HCT116 (cell line): ENCODE data around the gene SPIRE2.

Experiments
- EGR1 ChIP-seq: IDR thresholded peaks from 2 replicates; pipeline ENCODE4 v1.6.1; 2012; ENCODE audit warnings: low read depth
- ELF1 ChIP-seq: IDR thresholded peaks from 2 replicates; pipeline ENCODE4 v1.6.1; 2012; ENCODE audit warnings: low read depth, borderline replicate concordance
- EZH2 ChIP-seq: fragments of 200-600 bp; sonication (generic); IDR thresholded peaks from 2 replicates; pipeline ENCODE4 v1.6.1; 2017; ENCODE audit warnings: antibody characterized with exemption, mixed run types
- JUND ChIP-seq: IDR thresholded peaks from 2 replicates; pipeline ENCODE4 v1.6.1; 2012
- POLR2A ChIP-seq: IDR thresholded peaks from 2 replicates; pipeline ENCODE4 v1.7.0; 2011; ENCODE audit warnings: borderline replicate concordance; ENCODE audit not compliant: insufficient read depth, insufficient read length; ENCODE audit errors: extremely low read depth
- POLR2AphosphoS5 ChIP-seq: IDR thresholded peaks from 2 replicates; pipeline ENCODE4 v1.6.1; 2011; ENCODE audit warnings: mild to moderate bottlenecking, low read depth, low read length, moderate library complexity
- RAD21 ChIP-seq: IDR thresholded peaks from 2 replicates; pipeline ENCODE4 v1.6.1; 2012; ENCODE audit warnings: low read depth, mild to moderate bottlenecking
- TF ChIP-seq, protein P1 (sequence below), 3 experiments: fragments of 200-600 bp in 1 of 3; sonication (generic) in 1 of 3; IDR thresholded peaks in 2 of 3; conservative IDR thresholded peaks in 1 of 3; 2 replicates each; pipeline ENCODE4 v1.5.1; 2012 to 2017; ENCODE audit warnings: low read depth in 2 of 3, low read length in 2 of 3, antibody characterized with exemption in 1 of 3, borderline replicate concordance in 1 of 3, control low read depth in 1 of 3, mild to moderate bottlenecking in 1 of 3, mixed read lengths in 1 of 3, mixed run types in 1 of 3, moderate library complexity in 1 of 3; ENCODE audit not compliant: insufficient read depth in 1 of 3

DNA sequence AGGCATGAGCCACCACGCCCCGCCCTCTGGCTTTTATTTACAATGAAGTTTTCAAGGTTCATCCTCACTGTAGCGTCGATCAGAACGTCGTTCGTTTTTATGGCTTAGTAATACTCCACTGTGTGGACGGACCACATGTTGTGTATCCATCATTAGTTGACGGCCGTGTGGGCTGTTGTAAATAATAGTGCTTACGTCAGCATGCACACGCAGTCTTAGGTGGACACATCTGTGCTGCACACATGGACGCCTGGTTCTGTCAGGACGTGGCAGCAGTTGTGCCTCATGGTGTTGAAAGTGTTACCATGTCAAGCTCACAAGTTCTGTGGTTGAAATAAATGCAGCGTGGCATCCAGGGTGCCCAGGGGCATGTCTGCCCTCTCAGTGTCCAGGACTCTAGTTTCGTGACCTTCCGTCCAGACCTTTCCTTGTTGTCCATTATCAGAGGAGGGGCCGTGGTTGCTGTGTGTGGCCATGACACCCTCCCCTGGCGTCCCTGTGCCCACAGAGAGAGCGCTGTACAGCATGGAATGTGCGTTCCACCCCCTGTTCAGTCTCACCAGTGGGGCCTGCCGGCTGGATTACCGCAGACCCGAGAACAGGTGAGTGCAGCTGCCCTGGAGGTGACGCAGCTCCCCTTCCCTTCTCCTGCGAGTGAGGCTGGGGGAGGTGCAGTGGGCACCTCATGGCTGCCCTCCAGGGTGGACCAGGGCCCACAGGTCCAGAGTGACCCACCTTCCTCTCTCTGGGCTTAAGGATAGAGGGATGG is 67.4 kb downstream of the SPIRE2 start:
- TF ChIP-seq EGR1 (no peak), POLR2A (no peak), RAD21 (no peak), EZH2 (no peak), ELF1 (no peak), POLR2AphosphoS5 (peak; percentile 8; the same call in 1 of the 2 replicates), JUND (no peak)
- TF ChIP-seq, protein P1, sequence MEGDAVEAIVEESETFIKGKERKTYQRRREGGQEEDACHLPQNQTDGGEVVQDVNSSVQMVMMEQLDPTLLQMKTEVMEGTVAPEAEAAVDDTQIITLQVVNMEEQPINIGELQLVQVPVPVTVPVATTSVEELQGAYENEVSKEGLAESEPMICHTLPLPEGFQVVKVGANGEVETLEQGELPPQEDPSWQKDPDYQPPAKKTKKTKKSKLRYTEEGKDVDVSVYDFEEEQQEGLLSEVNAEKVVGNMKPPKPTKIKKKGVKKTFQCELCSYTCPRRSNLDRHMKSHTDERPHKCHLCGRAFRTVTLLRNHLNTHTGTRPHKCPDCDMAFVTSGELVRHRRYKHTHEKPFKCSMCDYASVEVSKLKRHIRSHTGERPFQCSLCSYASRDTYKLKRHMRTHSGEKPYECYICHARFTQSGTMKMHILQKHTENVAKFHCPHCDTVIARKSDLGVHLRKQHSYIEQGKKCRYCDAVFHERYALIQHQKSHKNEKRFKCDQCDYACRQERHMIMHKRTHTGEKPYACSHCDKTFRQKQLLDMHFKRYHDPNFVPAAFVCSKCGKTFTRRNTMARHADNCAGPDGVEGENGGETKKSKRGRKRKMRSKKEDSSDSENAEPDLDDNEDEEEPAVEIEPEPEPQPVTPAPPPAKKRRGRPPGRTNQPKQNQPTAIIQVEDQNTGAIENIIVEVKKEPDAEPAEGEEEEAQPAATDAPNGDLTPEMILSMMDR (IDR thresholded peaks at IDR 0.05 in 2 of 3, conservative IDR thresholded peaks at IDR 0.05 in 1 of 3; ENCODE audit: borderline replicate concordance in 1 of 3, insufficient read depth in 1 of 3, low read depth in 2 of 3, low read length in 2 of 3), result no peak
